HEK293T (cell line): ENCODE data around the gene C20orf202.

Experiments used
- ARNT ChIP-seq: fragments of 450-650 bp; IDR thresholded peaks from 2 replicates; pipeline ENCODE4 v1.6.1; 2017; ENCODE audit warnings: mild to moderate bottlenecking
- CTBP1 ChIP-seq: fragments of 450-650 bp; IDR thresholded peaks from 2 replicates; pipeline ENCODE4 v1.6.1; 2016; ENCODE audit warnings: borderline replicate concordance
- ELF4 ChIP-seq: fragments of 450-650 bp; IDR thresholded peaks from 2 replicates; pipeline ENCODE4 v1.6.1; 2017; ENCODE audit warnings: antibody characterized with exemption
- FOXM1 ChIP-seq: fragments of 450-650 bp; IDR thresholded peaks from 2 replicates; pipeline ENCODE4 v1.6.1; 2017; ENCODE audit warnings: mild to moderate bottlenecking, borderline replicate concordance
- HDGF ChIP-seq: fragments of 450-650 bp; IDR thresholded peaks from 2 replicates; pipeline ENCODE4 v1.6.1; 2017; ENCODE audit warnings: antibody characterized with exemption, borderline replicate concordance
- L3MBTL2 ChIP-seq: fragments of 450-650 bp; conservative IDR thresholded peaks from 2 replicates; pipeline ENCODE4 v1.6.1; 2016; ENCODE audit warnings: mild to moderate bottlenecking
- LEF1 ChIP-seq: fragments of 450-650 bp; IDR thresholded peaks from 2 replicates; pipeline ENCODE4 v1.6.1; 2017; ENCODE audit warnings: mild to moderate bottlenecking, borderline replicate concordance
- NFRKB ChIP-seq: fragments of 450-650 bp; IDR thresholded peaks from 2 replicates; pipeline ENCODE4 v1.6.1; 2016; ENCODE audit warnings: mild to moderate bottlenecking, moderate library complexity
- SP1 ChIP-seq: fragments of 450-650 bp; IDR thresholded peaks from 2 replicates; pipeline ENCODE4 v1.6.1; 2017
- SUZ12 ChIP-seq: fragments of 450-650 bp; IDR thresholded peaks from 2 replicates; pipeline ENCODE4 v1.6.1; 2016; ENCODE audit warnings: mild to moderate bottlenecking
- ZNF384 ChIP-seq: fragments of 450-650 bp; IDR thresholded peaks from 2 replicates; pipeline ENCODE4 v1.6.1; 2016

DNA sequence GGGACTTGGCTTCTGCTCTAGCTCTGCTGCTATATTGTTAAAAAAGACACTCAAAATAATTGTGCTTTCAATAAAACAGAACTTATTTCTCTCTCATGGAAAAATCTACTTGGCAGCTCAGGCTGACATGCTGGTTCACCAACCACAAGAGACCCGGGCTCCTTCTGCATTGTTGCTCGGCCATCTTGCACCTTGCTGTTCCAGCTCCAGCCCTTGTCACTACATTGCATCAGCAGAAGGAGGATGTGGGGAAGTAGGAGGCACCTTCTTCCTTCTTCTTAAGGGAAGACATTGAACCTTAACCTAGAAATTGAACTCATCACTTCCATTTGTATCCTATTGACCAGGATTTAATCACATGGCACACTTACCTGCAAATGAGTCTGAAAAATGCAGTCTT lies 6.6 kb upstream of the C20orf202 start:
- no peak for TF ChIP-seq ARNT
- no peak for TF ChIP-seq FOXM1
- TF ChIP-seq L3MBTL2: no peak
- no peak for TF ChIP-seq HDGF
- TF ChIP-seq LEF1: no peak
- no peak for TF ChIP-seq ZNF384
- TF ChIP-seq ELF4: no peak
- TF ChIP-seq CTBP1: no peak
- no peak for TF ChIP-seq SP1
- TF ChIP-seq SUZ12: no peak
- TF ChIP-seq NFRKB: no peak
